Stimulated activated CD8-positive, alpha-beta memory T cell treated with anti-CD3 and anti-CD28 coated beads, Interleukin-12 subunit alpha, Interleukin-12 subunit beta, amount 100 ng/mL, for 4 hours (primary cell): ENCODE data around the gene SLC46A1.

Experiments
- DNase-seq: peaks from one replicate; pipeline ENCODE4 v3.0.0-alpha.2; 2020; ENCODE audit warnings: low read depth

Gene SLC46A1

GRCh38 chr17:28404007-28404406 lies 2.0 kb downstream of the SLC46A1 start:
- no peak for DNase-seq

- no peak for DNase-seq
Observed at GRCh38 chr17:28402844-28403243, 3.2 kb downstream of the SLC46A1 start.

GRCh38 chr17:28402224-28402630 lies 3.8 kb downstream of the SLC46A1 start:
- no peak for DNase-seq

- DNase-seq, result no peak
Observed at GRCh38 chr17:28399808-28400207, 6.2 kb downstream of the SLC46A1 start.

GRCh38 chr17:28398280-28398981 lies 7.6 kb downstream of the SLC46A1 start:
- no peak for DNase-seq

GRCh38 chr17:28397687-28398279 lies 8.2 kb downstream of the SLC46A1 start:
- DNase-seq, result no peak

- no peak for DNase-seq
Observed at GRCh38 chr17:28397275-28397674, 8.7 kb downstream of the SLC46A1 start.

GRCh38 chr17:28396635-28397239 lies 9.3 kb downstream of the SLC46A1 start:
- DNase-seq, result no peak

- no peak for DNase-seq
Observed at GRCh38 chr17:28395968-28396367, 10.0 kb downstream of the SLC46A1 start.

- no peak for DNase-seq
Observed at GRCh38 chr17:28395426-28395825, 10.6 kb downstream of the SLC46A1 start.

GRCh38 chr17:28394337-28395116 lies 11.5 kb downstream of the SLC46A1 start:
- no peak for DNase-seq

- no peak for DNase-seq
Observed at GRCh38 chr17:28392491-28392890, 13.5 kb downstream of the SLC46A1 start.

- no peak for DNase-seq
Observed at GRCh38 chr17:28391401-28391800, 14.6 kb downstream of the SLC46A1 start.

GRCh38 chr17:28390984-28391383 lies 15.0 kb downstream of the SLC46A1 start:
- DNase-seq, result no peak

GRCh38 chr17:28390563-28390962 lies 15.4 kb downstream of the SLC46A1 start:
- no peak for DNase-seq

- DNase-seq, result no peak
Observed at GRCh38 chr17:28390141-28390540, 15.9 kb downstream of the SLC46A1 start.

GRCh38 chr17:28388106-28388505 lies 17.9 kb downstream of the SLC46A1 start:
- DNase-seq, result no peak

- DNase-seq, result no peak
Observed at GRCh38 chr17:28386391-28386790, 19.6 kb downstream of the SLC46A1 start.

GRCh38 chr17:28385406-28385805 lies 20.6 kb downstream of the SLC46A1 start:
- no peak for DNase-seq

- no peak for DNase-seq
Observed at GRCh38 chr17:28385037-28385400, 21.0 kb downstream of the SLC46A1 start.

- peak; percentile 42 for DNase-seq
Observed at GRCh38 chr17:28384281-28385036, 21.6 kb downstream of the SLC46A1 start.
